GM18858 (cell line): ENCODE data around the gene PTPRO.

Source experiments
- ATAC-seq: cut with Tn5 transposase; IDR thresholded peaks from one replicate; pipeline ENCODE4 v1.9.1; 2021; ENCODE audit not compliant: unreplicated experiment

The PTPRO gene

GRCh38 chr12:15634010-15634683, 311.8 kb downstream of the PTPRO start:
- ATAC-seq, result no peak

GRCh38 chr12:15636060-15636890, 314.0 kb downstream of the PTPRO start:
- no peak for ATAC-seq

GRCh38 chr12:15638231-15638630, 315.9 kb downstream of the PTPRO start:
- no peak for ATAC-seq

GRCh38 chr12:15644700-15645099, 322.4 kb downstream of the PTPRO start:
- ATAC-seq, result no peak

GRCh38 chr12:15646581-15646980, 324.3 kb downstream of the PTPRO start:
- ATAC-seq, result no peak
